GM13977 (cell line): ENCODE results near the gene UROC1.

Experiments
- DNase-seq: peaks from one replicate; pipeline ENCODE4 v3.0.0; 2012; ENCODE audit warnings: low spot score
- in situ Hi-C: fragments of 300-500 bp; cut with MboI; formaldehyde crosslinking; loops from one replicate; pipeline ENCODE4 v1.12.0; 2022; ENCODE audit warnings: low sequenced_read_pairs, low pct_unique_long_range_greater_than_20kb, mixed read lengths, inconsistent platforms; ENCODE audit not compliant: unreplicated experiment
- TF ChIP-seq, protein P1 (sequence below): IDR thresholded peaks from 2 replicates; pipeline ENCODE4 v1.5.1; 2012; ENCODE audit warnings: mild to moderate bottlenecking, control low read depth; ENCODE audit not compliant: insufficient read depth; ENCODE audit errors: extremely low read depth, missing control alignments

The UROC1 gene

DNA sequence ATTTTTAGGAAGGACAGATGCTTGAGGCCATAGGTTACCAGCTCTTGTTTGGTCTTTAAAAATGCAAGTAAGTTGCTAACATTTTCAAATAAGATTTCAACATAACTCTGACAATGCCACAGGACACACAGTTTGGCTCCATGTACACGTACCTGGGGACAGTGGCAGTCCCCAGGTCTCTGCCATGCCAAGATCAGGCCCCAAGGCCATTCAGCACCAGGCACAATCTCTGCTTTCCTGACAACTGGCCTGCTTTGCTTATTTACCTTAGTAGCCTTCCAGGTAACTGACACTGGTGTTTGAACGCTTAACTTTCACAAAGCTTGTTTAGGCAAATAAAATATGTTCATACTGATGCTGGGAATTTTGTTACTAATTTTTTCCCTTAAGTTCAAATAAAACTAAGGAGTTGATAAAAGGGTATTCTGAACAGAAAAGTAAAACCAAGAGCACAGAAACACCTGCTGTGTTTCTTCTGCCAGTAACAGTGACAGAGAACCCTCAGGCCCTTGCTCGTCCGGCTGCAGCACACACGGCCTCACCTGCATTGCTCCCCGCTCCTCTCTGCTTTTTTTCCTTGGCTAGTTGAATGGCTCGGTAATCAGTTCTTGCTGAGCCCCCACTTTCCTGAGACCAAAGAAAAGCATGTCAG lies 58.3 kb downstream of the UROC1 start:
- in situ Hi-C loops, result no loop called here
- TF ChIP-seq, protein P1, sequence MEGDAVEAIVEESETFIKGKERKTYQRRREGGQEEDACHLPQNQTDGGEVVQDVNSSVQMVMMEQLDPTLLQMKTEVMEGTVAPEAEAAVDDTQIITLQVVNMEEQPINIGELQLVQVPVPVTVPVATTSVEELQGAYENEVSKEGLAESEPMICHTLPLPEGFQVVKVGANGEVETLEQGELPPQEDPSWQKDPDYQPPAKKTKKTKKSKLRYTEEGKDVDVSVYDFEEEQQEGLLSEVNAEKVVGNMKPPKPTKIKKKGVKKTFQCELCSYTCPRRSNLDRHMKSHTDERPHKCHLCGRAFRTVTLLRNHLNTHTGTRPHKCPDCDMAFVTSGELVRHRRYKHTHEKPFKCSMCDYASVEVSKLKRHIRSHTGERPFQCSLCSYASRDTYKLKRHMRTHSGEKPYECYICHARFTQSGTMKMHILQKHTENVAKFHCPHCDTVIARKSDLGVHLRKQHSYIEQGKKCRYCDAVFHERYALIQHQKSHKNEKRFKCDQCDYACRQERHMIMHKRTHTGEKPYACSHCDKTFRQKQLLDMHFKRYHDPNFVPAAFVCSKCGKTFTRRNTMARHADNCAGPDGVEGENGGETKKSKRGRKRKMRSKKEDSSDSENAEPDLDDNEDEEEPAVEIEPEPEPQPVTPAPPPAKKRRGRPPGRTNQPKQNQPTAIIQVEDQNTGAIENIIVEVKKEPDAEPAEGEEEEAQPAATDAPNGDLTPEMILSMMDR, result no peak
- DNase-seq, result no peak

DNA sequence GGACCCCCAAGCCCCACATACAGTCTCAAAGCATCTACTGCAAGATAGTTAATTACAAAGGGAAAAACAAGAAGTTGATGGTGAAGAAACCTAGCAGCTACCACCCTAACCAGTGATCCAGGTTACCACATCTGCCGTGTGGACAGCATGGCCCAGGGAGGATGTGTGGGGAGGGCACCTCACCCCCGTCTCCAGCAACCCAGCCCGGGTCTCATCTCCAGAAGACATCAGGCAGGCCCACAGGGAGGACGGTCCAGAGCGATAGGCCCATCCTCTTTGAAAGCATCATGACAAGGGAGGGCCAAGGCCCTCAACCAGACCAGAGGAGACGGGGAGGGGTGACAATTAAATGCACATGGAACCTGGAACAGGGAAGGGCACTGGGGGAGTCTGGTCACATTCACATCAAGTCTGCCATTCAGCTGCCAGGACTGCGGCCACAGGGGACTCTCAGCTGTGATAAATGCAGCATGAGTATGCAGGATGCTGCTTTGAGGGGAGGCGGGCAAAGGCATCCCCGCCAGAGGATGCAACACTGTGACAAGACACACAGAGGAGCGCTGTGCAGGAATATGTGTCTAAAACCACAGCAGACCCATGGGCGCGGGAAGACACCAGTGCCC lies 60.7 kb downstream of the UROC1 start:
- DNase-seq, result no peak
- in situ Hi-C loops, result no loop called here
- TF ChIP-seq, protein P1, result no peak

DNA sequence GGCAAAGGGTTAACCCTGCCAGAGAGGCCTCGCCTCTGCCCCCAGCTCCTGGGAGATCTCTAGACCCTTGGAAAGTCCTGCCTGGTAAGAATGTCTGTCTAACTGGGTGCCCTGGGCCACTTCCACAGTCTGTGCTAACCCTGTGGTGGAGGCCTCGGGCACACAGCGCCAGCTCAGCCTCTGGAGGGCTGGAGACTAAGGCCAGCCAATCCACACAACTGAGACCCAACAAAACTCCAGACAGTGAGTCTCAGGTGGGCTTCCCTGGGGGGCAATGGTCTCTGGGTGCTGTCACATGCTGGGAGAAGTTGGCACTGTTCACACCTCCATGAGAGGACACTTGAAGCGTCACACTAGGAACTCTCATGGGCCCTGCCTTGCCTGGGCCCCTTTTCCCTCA lies 61.4 kb downstream of the UROC1 start:
- in situ Hi-C loops, result no loop called here
- TF ChIP-seq, protein P1, result no peak
- no peak for DNase-seq

DNA sequence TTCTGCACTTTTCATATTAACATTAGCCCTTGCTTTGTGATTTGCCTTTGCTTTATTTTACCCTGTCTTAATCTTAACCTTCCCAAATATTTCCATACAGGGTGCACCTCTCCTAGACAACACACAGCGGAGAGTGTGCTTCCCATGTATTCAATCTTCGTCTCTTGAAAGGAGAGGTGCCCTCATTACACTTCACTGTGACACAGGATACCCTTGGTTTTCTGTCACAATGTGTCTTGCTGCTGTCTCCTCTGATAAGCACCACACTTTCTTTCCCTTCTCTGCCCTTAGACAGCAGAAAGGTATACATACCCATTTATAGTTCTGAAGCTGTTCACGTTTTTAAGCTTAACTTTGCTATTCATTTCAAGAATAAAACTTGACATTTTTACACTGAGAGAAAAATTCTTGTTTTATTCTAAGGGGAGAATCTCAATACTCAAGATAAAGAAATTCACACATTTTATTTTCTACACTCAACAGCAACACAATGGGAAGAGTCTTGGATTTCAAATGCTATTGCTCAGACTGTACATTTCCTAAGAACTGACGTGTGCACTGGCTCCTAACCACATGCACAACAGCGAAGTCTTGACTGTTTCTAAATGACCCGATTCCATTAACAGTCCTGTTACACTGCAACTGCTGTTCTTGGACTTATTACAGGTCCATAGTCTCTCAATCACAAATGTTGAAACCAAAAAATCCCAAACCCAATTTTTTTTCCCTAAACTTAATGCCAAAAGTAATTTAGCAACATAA lies 63.0 kb downstream of the UROC1 start:
- no peak for DNase-seq
- TF ChIP-seq, protein P1, result no peak
- in situ Hi-C loops, result no loop called here

DNA sequence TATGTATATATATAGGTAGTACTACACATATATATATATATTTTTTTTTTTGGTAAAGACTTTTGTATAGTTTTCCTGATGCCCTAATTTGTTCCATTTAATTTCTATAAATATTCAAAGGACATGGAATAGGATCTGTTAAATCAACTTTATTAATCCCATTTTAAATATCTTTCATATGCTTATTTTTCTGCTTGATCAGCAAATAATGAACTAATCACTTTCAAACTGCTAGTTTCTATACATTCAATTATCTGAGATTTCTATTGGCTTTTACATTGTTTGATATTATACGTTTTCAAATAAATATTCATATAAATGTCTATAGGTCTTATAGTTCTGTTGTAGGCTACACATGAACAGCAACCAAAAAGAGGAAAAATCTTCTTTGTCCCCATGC lies 63.5 kb downstream of the UROC1 start:
- in situ Hi-C loops, result no loop called here
- TF ChIP-seq, protein P1, result no peak
- DNase-seq, result no peak

DNA sequence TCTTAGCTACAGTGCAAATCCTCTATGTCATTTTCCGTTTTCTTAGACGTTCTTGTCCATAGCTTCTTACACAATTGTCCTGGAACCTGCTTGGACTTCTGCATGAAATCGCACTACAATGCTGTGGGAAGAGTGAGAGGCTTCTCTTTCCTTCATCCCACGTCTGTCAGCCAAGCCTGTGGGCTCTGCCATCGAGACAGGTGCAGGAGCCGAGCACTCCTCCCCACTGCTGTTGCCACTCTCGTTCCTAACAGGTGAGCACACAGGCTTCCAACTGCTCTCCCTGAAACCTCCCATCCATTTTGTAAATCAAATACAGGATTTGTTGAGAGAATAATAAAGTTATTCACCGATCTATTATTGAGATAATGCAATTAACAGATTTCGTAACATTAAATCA lies 65.4 kb downstream of the UROC1 start:
- in situ Hi-C loops, result no loop called here
- DNase-seq, result no peak
- TF ChIP-seq, protein P1, result no peak
